C1 segment of cervical spinal cord (tissue), 14 donors: ENCODE results near the gene SLC10A6.
"Not testable (repeated sequence)": the region's sequence is repeated elsewhere in the genome, so short reads cannot be mapped to it uniquely, and the experiment has no call there.

Experiments
- DNase-seq, 14 donors: peaks; one replicate each; lab custom pipeline; 2025; lab: John Stamatoyannopoulos, UW

Gene SLC10A6, protein sequence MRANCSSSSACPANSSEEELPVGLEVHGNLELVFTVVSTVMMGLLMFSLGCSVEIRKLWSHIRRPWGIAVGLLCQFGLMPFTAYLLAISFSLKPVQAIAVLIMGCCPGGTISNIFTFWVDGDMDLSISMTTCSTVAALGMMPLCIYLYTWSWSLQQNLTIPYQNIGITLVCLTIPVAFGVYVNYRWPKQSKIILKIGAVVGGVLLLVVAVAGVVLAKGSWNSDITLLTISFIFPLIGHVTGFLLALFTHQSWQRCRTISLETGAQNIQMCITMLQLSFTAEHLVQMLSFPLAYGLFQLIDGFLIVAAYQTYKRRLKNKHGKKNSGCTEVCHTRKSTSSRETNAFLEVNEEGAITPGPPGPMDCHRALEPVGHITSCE

DNA sequence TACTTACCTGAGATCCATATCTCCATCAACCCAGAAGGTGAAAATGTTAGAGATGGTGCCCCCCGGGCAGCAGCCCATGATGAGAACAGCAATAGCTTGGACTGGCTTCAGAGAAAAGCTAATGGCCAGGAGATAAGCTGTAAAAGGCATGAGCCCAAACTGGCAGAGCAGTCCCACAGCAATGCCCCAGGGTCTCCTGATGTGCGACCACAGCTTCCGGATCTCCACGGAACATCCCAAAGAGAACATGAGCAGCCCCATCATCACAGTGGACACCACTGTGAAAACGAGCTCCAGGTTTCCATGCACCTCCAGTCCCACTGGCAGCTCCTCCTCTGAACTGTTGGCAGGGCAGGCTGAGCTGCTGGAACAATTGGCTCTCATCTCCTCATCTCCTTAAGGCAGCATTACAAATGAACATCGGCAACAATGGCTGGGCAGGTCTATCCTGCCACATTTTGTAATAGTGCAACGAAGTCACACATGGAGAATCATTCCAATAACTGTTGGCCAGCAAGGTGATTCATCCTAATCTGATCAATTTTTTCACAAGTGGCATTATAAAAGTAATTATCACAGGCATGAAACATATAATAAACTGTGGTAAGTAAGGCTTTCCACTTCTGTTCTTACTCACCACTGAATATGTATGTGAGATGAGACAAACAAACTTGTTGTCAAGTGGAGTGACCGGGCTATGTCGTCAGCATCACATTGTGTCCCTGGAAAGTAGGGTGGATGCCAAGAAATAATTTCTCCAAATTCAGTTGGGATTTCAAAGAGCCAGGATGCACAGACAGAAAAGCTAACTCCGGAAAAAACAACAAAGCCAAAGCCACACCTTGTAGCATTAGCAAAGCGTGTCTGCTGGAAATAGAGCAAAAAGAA is at the start of gene SLC10A6:
TSS of gene SLC10A6 (minus strand) at position 653 of the 888 bp plus-strand sequence. CDS start at position 384, 269 bp downstream.
- peak in 2 of 14 donors; percentile 1 to 19 for DNase-seq

DNA sequence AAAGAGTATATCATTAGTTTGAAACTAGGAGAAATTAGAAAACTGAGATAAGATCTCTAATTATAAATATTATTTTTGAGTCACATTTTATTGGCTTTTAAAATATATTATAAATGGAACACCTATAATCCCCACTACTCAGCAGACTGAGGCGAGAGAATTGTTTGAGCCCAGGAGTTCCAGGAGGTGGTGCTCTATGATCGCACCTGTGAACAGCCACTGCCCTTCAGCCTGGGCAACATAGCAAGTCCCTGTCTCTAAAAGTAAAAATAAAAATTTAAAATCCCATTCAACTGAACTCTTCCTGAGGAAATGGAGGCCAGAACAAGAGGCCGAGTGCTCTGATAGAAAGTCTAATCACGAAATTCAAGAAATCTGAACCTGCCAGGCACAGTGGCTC is 49.4 kb upstream of the SLC10A6 start:
- no peak for DNase-seq

DNA sequence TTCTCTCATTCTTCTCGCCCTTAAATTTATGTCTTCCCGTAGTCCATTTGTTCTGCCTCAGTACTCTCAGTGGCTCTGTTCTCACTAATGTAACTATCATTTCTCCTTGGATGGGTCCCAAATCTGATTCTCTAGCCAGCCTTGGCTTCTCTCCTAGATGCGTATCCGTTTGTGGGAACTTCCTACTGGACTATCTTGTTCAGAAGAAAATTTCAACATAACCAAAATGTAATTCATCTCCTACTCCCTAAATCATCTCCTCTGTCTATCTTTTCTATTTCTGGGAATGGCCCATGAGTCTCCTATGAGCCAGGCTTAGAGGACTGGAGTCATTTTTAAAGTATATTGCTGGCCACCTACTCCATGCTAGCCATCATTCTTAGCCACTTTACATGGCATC is 47.4 kb upstream of the SLC10A6 start:
- no peak for DNase-seq

DNA sequence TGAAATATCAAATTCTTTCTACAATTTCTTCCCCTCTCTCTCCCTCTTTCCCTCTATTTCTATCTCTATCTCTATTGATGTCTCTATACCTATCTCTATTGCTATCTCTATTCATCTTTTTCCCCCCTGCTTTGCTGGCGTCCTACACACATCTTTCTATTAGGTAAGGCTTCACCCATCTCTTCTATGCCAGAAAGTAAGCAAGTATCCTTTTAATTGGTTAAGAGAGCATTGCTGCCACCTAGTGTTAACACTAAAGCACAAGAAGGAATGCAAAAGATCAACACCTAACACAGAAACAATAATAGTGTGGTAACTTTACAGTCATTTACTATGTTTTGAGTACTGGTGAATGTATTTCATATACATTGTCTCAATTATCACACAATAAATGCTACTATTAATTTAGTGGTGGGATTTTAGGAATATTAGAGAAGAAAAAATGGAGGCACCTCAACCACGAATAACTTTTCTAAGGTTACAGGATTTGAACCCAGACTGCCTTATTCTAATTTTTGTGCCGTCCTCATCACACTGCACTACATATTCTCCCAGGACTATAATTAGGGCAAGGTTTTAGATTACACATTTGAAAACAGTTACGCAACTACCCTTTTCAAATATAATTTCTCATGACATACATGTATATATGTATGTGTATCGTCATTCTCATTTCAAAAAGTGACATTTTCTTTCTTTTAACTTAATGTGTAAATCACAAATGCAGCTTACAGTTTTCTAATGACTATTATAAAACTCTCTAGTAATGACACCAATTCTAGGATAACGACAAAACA is 46.7 kb upstream of the SLC10A6 start:
- DNase-seq, result peak in 2 of 14 donors; percentile 17 to 52

DNA sequence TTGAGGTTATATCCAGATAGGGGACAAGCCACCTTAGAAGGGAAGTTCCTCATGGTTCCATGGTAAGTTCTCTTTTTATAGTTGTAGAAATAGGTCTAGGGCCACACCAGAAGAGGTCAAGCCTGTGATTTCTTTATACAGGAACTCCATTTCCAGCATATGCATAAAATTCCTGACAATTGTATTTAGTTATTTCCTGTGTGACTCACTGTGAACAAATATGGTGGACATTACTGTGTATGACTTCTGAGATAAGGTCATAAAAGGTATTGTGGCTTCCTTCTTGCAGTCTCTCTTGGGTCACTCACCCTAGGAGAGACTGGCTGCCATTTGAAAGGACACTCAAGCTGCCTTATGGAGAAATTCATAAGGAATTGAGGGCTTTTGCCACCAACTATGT is 45.3 kb upstream of the SLC10A6 start:
- DNase-seq, result no peak

DNA sequence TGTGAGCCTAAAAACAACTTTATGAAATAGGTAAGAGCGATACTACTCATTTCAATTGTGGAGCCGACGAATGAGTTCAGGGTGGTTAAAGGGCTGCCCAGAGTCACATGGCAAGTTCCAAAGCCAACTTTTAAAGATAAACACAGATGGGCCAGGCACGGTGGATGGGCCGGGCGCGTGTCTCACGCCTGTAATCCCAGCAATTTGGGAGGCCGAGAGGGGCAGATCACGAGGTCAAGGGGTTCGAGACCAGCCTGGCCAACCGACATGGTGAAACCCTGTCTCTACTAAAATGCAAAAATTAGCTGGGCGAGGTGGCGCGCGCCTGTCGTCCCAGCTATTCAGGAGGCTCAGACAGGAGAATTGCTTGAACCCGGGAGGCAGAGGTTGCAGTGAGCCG is 44.0 kb upstream of the SLC10A6 start:
- no peak for DNase-seq

DNA sequence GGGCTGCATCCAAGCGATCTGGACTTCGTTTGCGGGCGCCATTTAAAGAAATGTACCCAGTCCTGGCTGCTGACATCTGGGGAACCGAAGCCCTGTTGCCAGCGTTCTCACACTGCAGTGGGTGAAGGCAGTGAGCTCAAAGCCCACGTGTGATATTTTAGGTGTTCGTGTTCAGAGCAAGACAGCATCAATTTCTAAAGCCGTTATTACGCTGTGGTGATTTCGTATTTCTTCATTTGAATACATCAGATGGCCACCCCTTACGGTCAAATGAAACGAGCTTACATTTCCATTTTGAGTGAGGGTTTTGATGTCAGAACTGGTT is 43.4 kb upstream of the SLC10A6 start:
- peak in 1 of 14 donors; percentile 33 for DNase-seq

DNA sequence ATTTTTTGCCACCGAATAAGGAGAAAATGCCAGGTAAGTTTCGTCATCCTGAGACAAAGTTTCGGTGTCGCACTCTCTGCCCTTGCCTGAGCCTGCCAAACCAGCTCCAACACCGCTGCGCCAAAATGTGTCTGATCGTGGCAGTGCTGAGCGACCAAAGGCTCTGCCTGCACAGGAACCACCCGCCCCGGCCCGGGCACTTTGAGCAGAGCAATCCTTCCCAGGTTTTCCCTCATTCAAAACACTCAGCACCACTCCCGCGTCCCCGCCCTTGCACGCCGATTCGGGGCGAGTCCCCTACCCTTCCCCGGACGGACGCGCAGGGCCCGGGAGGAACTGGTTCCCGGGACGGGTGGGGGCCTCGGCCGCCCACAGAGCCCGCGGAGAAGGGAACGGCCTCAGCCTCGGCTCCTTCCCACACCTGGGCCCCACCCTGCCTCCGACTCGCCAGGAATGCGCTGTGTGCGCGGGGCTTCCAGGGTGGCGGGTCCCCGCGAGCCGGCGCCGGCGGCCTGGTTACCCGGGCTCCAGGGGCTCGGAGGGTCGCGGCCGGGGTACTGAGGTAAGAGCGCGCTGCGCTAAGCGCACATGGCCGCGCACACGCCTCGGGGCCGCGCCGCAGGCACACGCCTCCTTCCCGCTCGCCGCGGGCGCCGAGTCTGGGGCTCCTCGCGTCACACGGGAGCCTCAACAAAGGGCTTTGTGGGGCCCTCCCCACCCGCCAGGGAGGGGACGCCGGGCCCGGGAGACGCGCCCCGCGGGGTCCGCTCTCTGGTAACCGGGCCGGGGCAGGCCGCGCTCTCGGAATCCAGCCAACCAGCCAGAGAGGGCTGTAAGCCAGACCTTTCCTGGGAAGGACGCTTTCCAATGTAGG is 42.8 kb upstream of the SLC10A6 start, which contains the start of gene C4orf36:
TSS of gene C4orf36 (minus strand) at position 661 of the 874 bp plus-strand sequence. CDS start 902 bp downstream, outside the sequence.
- DNase-seq, result peak in 12 of 14 donors; percentile 22 to 66 (median 38)

DNA sequence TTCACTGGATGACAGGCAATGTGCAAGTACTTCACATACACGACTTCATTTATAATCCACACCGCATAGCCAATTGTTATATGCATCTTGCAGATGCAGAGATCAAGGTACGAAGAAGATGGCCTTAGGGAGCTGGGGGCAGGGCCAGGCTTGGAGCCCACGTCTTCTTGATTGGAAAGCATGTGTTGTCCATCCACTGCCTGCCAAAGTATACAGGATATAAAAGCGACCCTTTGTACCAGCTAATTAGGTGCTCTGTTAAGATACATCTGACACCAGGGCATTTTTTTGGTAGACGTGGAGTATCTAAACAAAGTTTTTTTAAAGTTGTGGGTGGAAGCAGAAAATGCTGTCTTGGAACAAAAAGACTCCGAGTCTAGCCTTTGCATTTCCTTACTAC is 41.6 kb upstream of the SLC10A6 start:
- no peak for DNase-seq

DNA sequence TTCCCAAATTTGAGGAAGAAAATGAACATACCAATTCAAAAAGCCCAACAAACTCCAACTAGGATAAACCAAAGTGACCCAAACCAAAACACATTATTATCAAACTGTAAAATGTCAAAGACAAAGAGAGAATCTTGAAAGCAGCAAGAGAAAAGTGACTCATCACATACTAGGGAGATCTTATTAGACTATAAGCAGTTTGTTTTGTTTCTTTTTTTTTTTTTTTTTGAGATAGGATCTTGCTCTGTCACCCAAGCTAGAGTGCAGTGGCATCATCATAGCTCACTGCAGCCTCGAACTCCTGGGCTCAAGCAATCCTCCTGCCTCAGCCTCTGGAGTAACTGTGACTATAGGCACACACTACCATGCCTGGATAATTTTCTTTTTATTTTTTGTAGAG is 30.5 kb upstream of the SLC10A6 start:
- DNase-seq, result no peak

DNA sequence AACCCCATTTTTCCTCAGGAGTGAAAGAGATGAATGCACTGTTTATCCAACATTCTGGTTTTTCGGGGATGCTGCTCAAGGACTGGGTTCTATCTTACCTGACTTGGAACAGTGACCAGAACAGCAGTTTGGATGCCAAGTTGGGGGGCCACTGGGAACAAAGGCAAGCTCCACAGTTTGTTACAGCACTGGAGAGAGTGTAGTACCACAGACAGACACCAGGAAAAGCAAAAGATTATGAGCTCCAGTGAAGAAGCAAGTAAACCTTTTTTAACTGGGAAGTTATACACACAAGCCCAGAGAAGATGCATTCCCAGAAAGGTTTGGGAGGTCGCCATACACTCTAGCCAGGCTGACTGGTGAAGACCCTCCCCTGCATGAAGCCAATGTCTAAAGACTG is 29.5 kb upstream of the SLC10A6 start:
- no peak for DNase-seq

DNA sequence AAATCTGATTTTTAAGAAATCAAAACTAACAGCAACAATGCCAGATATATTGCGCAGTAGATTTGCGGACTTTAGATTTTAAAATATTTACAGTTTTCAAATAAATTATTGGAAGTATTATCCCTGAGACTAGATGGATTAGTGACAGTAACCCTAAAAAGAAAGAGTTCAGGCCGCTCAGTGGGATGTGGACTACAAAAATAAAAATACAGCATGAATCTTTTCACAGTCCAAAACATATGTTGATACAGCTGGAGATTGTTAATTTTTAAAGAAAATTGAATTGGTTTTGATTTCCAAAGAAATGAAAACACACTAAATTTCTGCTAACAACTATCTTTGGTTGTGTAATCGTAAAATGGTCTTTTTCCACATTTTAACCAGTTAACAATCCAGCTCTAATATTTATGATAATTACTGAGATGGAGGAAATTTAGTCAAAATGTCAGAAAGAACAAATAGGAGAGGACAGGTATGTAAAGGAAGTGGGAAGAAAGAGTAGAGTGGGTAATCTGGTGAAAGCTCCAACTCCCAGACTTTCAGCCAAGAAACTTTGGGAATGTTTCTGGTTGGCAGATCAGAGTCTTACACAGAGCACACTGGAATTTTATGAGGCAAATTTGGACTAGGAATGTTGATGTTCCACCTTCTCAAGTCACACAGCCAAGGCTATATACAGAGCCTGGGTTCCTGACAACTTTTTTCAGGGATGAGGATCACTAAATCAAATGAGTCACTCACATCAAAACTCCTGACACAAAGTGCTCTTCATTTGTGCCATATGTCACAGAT is 27.9 kb upstream of the SLC10A6 start:
- no peak for DNase-seq

DNA sequence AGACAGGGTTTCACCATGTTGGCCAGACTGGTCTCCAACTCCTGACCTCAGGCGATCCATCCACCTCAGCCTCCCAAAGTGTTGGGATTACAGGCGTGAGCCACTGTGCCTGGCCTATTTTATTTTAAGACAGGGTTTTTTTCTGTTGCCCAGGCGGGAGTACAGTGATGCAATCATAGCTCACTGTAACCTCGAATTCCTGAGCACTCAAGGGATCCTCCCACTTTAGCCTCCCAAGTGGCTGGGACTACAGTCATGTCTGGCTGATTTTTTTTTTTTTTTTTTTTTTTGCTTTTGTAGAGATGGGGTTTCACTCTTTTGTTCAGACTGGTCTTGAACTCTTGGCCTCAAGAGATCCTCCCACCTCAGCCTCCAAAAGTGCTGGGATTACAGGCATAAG is 26.3 kb upstream of the SLC10A6 start:
- DNase-seq, result not testable (repeated sequence)

DNA sequence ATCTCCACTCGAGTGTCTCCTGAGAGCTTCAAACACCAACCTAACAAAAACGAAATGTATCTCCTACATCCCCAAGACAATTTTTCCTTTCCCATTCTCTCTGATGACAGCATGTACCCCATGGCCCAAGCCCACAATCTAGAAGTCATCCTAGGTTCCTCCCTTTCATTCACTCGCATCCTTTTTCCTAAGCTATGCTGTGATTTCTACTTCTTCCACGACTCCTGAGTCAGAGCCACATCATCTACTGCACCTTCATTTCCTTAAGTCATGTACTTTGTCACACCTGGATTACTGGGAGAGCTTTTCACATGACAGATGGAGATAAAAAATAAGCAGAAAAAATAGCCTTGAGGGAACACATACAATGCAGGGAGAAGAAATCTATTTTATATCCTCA is 23.0 kb upstream of the SLC10A6 start:
- no peak for DNase-seq

DNA sequence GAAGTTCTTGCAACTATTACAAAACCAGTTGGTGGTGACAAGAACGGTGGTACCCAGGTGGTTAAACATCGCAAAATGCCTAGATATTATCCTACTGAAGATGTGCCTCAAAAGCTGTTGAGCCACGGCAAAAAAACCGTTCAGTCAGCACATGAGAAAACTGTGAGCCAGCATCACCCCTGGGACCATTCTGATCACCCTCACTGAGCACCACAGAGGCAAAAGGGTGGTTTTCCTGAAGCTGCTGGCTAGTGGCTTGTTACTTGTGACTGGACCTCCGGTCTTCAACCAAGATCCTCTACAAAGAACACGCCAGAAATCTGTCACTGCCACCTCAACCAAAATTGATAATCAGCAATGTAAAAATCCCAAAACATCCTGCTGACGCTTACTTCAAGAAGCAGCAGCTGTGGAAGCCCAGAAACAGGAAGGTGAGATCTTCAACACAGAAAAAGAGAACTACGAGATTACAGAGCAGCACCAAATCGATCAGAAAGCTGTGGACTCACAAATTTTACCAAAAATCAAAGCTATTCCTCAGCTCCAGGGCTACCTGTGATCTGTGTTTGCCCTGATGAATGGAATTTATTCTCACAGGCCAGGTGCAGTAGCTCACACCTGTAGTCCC is 21.4 kb upstream of the SLC10A6 start:
- no peak for DNase-seq

DNA sequence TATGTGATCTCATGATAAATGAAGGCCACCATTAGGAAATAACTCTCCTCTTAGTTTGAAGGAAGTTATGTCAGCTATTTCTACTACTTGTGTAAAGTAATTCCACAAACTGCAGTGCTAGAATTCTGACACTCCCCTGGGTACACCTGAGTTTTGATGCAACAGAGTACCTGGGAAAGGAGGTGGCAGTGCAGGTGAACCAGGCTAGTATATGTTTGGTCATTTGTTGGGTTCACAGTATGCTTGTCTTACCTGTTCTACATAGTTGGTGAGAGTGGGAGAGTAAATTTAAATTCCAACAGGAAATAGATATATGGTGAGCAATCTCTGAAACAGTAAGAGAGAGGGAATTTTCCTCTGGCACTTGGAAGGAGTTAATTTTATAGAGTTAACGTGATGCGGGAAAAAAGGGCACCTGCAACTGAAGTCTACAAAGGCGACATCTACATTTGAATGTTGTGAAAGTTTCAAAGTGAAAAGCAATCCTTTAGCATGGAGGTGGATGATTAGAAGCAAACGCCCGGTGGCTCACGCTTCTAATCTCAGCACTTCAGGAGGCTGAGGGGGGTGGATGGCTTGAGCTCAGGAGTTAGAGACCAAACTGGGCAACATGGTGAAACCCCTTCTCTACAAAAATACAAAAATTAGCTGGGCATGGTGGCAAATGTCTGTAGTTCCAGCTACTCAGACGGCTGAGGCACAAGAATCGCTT is 8.3 kb upstream of the SLC10A6 start:
- DNase-seq, result no peak

DNA sequence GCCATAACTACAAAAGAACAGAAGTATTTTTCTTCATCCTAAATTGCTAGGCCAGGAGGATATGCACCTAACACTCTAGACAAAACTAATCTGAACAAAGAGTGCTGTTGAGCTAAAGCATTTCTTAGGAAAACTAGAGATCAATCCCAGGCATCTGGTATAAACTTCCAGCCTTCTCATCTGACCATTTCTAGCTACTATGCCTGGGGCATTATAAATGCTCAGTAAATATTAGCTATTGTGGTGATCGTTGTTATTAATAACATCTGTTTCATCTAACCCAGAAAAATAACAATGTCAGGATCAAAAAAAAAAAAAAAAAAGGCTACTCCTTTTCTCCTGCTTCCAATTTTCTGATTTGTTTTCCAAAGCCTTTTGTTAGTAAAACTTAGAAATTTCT is 7.7 kb upstream of the SLC10A6 start:
- DNase-seq, result no peak

DNA sequence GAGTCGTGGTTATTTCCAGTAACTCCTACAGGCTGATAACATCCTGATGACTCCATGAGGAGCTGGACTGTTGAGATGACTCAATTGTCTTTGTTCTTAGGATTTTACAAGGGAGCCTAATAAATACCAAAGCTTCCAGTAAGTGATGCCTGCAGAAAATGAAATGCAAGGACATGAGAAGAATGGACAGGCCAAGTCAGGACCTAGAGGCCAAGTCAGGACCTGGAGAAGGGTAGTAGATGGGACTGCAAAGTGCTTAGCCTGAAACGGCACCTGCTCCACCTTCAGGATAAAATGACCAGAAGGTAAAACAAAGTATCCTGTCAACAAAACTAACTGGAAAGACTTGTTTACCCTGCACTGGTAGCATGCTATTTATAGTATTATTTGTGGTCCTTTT is 6.4 kb upstream of the SLC10A6 start:
- DNase-seq, result no peak

DNA sequence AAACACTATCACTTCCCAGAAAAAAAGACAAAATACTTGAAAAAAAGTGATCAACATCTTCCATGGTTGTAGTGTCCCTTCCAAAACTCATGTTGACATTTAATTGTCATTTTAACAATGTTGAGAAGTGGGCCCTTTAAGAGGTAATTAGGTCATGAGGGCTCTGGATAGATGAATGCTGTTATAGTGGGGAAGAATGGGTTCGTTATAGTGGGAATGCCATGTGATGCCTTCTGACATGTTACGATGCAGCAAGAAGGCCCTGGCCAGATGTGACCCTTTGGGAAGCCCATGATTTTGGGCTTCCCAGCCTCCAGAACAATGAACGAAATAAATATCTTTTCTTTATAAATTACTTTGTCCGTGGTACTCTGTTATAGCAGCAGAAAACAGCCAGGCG is 4.0 kb upstream of the SLC10A6 start:
- no peak for DNase-seq
